Measurements from ENCODE around the gene GAD1.

GRCh38 chr2:170812710-170813600, 3.7 kb upstream of the GAD1 start:
- no peak for TF ChIP-seq POLR2A (IDR thresholded peaks at IDR 0.05)
- peak; percentile 56 to 82 (median 70) for TF ChIP-seq CTCF (IDR thresholded peaks at IDR 0.05)
